Astrocyte of the hippocampus (primary cell): ENCODE data around the gene GPR180.
A peak's percentile ranks its signal among the peaks of the same experiment; 100 is the strongest.

Source experiments
- DNase-seq: peaks from one replicate; pipeline ENCODE4 v3.0.0; 2011; ENCODE audit warnings: low read depth, low spot score

Gene GPR180

GRCh38 chr13:94646904-94647303, 45.2 kb downstream of the GPR180 start:
- no peak for DNase-seq

- DNase-seq = no peak
These were observed 54.5 kb downstream of the GPR180 start for GRCh38 chr13:94656176-94656575.

GRCh38 chr13:94656766-94657165, 55.1 kb downstream of the GPR180 start:
- DNase-seq = peak; percentile 85

GRCh38 chr13:94657167-94657566, 55.5 kb downstream of the GPR180 start:
- no peak for DNase-seq

GRCh38 chr13:94658926-94659597, 57.4 kb downstream of the GPR180 start:
- no peak for DNase-seq

GRCh38 chr13:94659598-94659946, 57.9 kb downstream of the GPR180 start:
- DNase-seq = no peak

- peak; percentile 49 for DNase-seq
These were observed 59.2 kb downstream of the GPR180 start for GRCh38 chr13:94660695-94661326.

GRCh38 chr13:94661406-94661805, 59.7 kb downstream of the GPR180 start:
- no peak for DNase-seq

- no peak for DNase-seq
These were observed 60.8 kb downstream of the GPR180 start for GRCh38 chr13:94662274-94662945.

GRCh38 chr13:94664889-94665288, 63.2 kb downstream of the GPR180 start:
- no peak for DNase-seq

- no peak for DNase-seq
These were observed 64.4 kb downstream of the GPR180 start for GRCh38 chr13:94666065-94666464.

GRCh38 chr13:94667190-94667589, 65.5 kb downstream of the GPR180 start:
- DNase-seq = no peak

GRCh38 chr13:94672400-94672799, 70.7 kb downstream of the GPR180 start:
- DNase-seq = no peak

GRCh38 chr13:94673851-94674250, 72.2 kb downstream of the GPR180 start:
- DNase-seq = peak; percentile 55

- peak; percentile 70 for DNase-seq
These were observed 73.1 kb downstream of the GPR180 start for GRCh38 chr13:94674609-94675348.

- no peak for DNase-seq
These were observed 76.1 kb downstream of the GPR180 start for GRCh38 chr13:94677799-94678198.

GRCh38 chr13:94678845-94679244, 77.2 kb downstream of the GPR180 start:
- no peak for DNase-seq

GRCh38 chr13:94679614-94680013, 78.0 kb downstream of the GPR180 start:
- DNase-seq = no peak

- no peak for DNase-seq
These were observed 80.6 kb downstream of the GPR180 start for GRCh38 chr13:94682229-94682628.

- DNase-seq = no peak
These were observed 81.8 kb downstream of the GPR180 start for GRCh38 chr13:94683409-94683808.
